ENCODE data around the gene NIPBL. TPM values are rescaled to one million over a fixed set of nuclear protein-coding genes. Genes with fewer than 3 reads are reported as not detected.
"Not testable (repeated sequence)": the region's sequence is repeated elsewhere in the genome, so short reads cannot be mapped to it uniquely, and the experiment has no call there.

Gene NIPBL
- total RNA-seq, 2 experiments from 2014 or later = 41.1 to 43.4 TPM

DNA sequence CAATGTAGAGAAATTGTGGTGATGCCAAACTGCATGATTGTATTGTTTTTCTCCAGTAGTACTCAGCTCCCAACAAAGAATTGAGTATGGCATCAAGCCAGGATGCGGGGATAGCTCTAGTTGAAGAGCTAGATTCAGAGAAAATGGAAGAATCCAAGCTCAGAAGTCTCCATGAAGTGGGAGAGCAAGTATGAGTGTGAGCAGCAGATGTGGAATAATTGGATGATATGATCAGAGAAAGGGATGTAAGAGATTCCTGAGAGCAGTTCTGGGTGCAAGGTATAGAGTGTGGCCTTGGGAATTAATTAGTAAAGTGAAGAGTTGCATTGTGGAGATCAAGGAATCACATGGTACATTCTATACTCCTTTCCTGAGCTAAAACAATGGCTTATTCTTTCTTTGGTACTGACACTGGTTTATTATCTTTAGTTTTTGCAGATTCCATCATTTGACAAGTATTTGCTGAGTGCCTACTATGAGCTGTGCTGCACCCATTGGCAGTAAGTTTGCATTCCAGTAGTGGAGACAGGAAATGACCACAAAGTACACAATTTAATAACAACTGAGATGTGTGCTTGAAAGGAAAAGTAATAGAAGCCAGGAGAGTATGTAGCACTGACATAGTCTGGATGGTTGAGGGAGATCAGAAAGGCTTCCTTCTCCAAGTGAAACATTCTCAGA is 195.5 kb downstream of the NIPBL start:
- CTCF ChIA-PET = interaction anchor here (0.5 kb wide), 1 partner anchor 254 kb away, joined by 5 read pairs; no protein-coding TSS in a partner anchor
- POLR2A ChIA-PET = no interaction called here

DNA sequence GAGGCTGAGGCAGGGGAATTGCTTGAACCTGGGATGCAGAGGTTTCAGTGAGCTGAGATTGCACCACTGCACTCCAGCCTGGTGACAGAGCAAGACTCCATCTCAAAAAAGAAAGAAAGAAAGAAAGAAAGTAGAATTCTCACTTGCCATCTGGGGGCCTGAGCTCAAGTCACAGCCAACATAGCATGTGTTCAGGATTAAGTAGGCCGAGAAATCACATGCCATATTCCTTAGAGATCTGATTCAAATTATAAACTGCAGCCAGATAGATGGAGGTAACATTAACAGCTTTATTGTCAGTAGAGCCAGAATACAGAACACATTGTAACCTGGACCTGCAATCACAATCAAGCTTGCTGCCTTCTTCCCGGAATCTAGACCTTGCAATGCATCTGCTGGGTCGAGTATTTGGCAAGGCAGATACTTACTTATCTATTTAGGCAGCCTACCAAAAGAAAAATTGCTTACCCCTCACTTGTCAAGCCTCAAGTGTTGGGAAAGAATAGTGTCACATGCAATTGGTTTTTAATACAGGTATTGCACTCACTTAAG is 198.9 kb downstream of the NIPBL start:
- POLR2A ChIA-PET = no interaction called here
- CTCF ChIA-PET = no interaction called here

DNA sequence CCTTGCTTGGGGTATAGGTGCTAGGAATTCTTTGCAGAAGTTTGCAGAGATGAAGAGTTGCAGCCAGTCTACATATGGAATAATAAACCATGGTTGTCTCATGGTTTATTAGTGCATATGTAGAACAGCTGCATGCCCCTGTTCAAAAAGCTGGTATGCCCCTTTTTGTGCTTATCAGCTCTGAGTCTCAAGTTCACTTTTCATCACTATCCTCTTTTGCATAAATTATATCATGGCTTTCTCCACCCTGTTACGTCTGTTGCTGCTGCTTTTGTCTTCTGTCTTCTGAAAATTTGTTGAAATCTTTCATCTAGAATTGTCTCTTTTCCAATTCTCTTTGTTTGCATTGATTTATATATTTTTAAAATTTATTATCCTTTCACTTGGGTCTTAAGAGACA is 200.6 kb downstream of the NIPBL start:
- ChIA-PET POLR2A (no interaction called here), CTCF (no interaction called here)

DNA sequence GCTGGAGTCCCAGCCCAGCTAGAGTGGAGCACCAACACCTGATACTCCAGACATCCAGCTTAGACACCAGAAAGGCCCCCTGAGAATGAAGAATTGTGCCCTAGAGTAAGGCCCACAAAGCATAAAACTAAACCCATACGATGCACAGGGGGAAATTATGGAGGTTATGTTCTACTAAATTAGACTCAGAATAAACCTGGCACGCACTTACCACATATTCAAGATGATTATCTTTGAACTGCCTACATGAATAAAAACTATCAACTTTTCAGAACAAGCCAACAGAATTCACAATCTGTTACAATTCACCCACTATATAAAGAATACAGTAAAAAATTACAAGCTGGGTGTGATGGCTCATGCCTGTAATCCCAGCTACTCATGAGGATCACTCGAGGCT is 204.1 kb downstream of the NIPBL start:
- POLR2A ChIA-PET = interaction anchor here (0.6 kb wide), 1 partner anchor 218 kb away, joined by 5 read pairs; no protein-coding TSS in a partner anchor
- CTCF ChIA-PET = interaction anchor here (0.6 kb wide), 1 partner anchor 53 kb away, joined by 3 read pairs; no protein-coding TSS in a partner anchor

DNA sequence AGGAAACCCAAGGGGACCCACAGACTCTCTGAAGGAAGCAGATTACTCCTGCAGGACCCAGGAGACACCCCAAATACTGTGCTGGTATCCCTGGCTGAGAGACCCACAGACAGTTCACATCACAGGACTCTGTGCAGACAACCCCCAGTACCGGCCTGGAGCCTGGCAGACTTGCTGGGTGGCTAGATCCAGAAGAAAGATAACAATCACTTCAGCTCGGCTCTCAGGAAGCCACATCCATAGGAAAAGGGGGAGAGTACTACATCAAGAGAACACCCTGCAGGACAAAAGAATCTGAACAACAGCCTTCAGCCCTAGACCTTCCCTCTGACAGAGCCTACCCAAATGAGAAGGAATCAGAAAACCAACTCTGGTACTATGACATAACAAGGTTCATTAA is 206.4 kb downstream of the NIPBL start:
- CTCF ChIA-PET, POLR2A ChIA-PET: not testable (repeated sequence)

DNA sequence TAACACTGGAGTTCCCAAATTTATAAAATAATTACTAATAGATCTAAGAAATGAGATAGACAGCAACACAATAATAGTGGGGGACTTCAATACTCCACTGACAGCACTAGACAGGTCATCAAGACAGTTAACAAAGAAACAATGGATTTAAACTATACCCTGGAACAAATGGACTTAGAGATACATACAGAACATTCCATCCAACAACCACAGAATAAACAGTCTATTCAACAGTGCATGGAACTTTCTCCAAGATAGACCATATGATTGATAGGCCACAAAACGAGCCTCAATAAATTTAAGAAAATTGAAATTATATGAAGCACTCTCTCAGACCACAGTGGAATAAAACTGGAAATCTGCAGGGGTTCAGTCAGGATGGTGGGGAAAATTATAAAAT is 209.5 kb downstream of the NIPBL start:
- CTCF ChIA-PET, POLR2A ChIA-PET: not testable (repeated sequence)

DNA sequence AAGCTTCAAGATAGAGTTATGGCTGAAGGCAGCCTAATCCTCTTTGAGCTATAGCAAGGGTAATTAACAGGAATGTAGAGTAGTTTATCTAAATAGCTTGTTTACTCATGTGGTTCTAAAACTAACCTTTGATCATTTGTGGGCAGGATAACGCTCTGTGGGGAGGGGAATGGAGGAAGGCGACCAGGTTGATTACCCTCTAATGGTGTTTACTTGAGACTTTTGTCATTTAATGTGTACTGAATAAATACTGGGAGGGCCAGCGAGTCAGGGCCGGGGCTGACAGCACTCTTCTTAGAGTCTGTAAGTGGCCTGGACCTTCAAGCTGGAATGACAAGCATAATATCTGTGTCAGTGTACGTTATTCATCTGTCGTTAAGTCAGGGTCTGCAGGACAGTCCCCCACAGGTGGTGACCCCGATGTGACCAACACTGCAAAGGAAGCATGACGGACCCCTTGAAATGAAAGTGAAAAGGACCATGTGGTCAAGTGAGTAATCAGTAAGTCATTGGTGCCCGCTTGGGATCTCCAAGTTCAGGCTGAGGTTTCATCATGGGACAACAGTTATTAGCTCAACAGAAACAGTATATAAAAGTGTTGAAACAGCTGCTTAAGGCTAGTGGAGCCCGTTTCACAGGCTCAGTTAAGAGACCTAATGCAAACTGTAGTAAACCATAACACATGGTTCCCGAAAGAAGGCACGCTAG is 210.1 kb downstream of the NIPBL start:
- ChIA-PET CTCF (no interaction called here), POLR2A (no interaction called here)

DNA sequence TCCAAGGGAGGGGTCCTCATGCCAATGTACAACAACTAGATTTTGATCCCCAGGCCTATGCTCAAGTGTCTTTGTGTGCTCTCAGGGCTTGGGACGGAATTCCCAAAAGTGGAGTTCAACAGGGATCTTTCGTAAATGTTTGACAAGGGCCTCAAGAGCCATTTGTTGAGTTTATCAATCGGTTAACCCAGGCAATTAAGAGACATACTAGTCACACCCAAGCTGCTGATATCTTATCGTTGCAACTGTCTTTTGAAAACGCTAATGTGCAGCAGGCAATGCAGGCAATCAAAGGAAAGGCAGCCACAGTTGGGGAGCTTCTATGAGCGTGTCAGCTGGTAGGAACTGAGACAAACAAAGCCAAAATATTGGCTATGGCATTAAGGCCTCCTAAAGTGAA is 211.4 kb downstream of the NIPBL start:
- POLR2A ChIA-PET = no interaction called here
- CTCF ChIA-PET = interaction anchor here (0.5 kb wide), 1 partner anchor 481 kb away, joined by 3 read pairs; the partner anchor contains the start of gene SLC1A3

DNA sequence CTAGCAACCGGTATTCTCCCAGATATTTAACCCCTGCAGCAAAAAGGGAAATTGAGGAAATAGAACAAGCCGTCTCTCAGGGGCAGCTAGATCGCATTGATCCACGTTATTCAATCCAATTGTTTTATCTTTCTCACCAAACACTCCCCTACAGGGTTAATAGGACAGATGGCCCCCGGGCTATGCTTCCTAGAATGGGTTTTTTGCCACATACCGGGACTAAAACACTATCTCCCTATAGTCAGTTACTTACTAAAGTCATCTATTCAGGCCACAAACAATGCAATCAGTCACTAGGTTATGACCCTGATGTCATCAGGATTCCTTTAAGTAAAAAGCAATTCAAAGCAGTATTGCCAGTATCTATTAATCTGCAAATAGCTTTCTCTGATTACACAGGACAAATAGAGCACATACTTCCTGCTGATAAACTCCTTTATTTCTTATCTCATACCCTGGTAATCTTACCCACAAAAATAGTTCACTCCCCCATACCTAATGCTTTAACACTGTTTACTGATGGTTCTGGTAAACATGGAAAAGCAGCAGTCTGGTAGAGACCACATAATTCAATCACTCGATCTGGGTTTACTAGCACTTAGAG is 213.7 kb downstream of the NIPBL start:
- POLR2A ChIA-PET = no interaction called here
- CTCF ChIA-PET = no interaction called here

DNA sequence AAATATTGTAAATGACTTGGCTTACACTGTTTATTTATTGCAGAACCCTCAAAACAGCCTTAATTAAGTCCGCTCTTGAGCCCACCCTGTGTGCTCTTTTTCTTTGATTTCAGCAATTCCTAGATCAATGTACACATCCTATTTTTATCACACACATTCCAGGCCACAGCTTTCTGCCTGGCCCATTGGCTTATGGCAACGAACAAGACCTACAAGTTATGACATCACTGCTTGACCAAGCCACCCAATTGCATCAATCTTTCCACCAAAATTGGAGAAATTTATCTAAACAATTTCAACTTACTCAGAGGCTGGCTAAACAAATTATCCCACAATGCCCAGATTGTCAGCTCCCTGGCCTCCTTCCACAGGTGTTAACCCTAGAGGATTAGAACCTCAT is 214.2 kb downstream of the NIPBL start:
- ChIA-PET POLR2A (no interaction called here), CTCF (no interaction called here)

DNA sequence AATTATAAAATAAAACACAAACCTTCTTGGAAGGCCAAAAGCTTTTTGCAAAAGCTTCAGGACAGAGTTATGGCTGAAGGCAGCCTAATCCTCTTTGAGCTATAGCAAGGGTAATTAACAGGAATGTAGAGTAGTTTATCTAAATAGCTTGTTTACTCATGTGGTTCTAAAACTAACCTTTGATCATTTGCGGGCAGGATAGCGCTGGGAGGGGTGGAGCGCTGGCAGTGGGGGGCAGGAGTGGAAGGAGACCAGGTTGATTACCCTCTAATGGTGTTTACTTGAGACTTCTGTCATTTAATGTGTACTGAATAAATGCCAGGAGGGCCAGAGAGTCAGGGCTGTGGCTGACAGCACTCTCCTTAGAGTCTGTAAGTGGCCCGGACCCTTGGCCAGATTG is 217.2 kb downstream of the NIPBL start:
- POLR2A ChIA-PET, CTCF ChIA-PET: not testable (repeated sequence)

DNA sequence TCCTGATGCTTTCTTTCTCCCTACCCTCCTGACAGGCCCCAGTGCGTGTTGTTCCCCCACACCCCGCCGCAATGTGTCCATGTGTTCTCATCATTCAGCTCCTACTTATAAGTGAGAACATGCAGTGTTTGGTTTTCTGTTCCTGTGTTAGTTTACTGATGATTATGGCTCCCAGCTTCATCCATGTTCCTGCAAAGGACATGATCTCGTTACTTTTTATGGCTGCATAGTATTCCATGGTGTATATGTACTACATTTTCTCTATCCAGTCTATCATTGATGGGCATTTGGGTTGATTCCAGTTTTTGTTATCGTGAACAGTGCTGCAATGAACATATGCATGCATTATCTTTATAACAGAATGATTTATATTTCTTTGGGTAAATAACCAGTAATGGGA is 222.7 kb downstream of the NIPBL start:
- CTCF ChIA-PET, POLR2A ChIA-PET: not testable (repeated sequence)

DNA sequence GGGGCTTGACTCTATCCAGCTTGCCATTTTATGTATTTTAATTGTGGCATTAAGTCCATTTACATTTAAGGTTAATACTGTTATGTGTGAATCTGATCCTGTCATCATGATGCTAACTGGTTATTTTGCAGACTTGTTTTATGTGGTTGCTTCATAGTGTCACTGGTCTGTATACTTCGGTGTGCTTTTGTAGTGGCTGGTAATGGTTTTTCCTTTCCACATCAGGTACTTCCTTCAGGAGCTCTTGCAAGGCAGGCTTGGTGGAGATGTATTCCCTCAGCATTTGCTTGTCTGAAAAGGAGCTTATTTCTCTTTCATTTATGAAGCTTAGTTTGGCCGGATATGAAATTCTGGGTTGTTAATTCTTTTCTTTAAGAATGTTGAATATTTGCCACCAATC is 226.7 kb downstream of the NIPBL start:
- CTCF ChIA-PET = no interaction called here
- POLR2A ChIA-PET = no interaction called here

DNA sequence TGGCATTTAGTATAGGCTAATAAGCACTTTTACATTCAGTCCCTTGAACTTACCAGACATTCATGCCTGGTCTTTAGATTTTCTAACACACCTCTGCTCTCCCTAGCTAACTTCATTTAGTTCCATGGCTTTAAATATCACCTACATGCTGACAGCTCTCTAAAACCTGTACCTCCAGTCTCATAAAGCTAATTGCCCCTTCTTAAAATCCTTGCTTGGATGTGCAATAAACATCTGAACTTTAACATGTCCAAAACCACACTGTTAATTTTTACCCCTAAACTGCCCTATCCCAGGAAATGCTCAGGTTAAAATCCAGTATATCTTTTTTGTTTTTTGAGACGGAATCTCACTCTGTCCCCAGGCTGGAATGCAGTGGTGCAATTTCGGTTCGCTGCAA is 232.8 kb downstream of the NIPBL start:
- ChIA-PET CTCF (no interaction called here), POLR2A (no interaction called here)

DNA sequence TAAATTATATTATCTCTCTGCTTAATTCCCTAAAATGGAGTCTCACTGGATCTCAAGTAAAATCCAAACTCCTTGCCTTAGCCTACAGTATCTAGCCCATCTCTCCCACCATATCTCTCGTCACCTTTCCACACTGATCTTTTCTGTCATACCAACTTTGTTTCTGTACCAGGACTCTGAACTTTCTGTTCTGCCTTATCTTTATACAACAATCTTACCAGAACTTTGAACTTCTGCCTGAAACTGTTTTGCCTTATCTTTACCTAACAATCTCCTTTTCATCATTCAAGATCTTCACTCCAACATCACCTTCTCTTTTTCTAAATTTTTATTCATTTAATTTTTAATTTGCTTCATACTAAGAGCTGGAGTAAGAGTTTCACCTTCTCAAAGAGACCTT is 233.6 kb downstream of the NIPBL start:
- POLR2A ChIA-PET = no interaction called here
- CTCF ChIA-PET = no interaction called here

DNA sequence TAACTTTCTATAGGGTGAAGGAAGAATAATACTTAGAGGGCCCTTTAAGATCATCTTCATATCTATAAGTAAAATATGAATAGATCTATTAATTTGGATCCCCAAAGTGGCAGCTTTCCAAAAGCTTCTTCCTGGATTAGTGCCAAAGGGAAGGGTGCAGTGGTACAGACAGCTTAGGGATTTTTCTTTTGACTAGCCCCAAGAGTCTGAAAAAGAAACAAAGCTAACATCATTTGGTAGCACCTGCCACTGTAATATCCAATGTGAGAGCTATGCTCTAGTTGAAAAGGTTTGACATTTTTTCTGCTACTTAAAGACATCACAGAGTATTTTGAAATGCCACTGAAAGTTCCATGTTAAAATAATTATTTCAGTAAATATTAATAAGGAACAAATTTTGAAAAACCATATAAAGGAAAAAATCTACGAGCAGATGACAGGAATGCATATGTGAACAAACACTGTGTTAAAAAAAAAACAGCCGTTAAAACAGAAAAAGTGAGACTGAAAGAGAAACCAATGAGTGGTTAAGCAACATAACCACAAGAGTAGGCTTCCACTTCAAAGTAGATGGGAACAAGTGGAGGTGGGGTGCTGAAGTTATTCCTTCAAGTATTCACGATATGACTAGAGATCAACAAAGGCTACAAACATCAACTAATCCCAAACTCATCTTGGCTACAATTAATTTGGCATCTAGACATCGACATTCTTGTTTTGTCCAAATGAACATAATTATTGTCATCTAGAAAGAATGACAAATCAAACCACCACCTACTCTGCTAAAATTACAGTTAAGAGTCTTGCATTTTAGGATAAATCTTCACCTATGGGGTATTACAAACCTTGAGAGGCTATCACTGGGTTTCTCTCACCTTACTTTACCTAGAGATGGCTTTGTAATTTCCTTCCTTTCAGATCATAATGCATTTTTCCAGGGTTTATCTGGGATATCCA is 235.1 kb downstream of the NIPBL start:
- CTCF ChIA-PET = interaction anchor here (0.6 kb wide), 1 partner anchor 43 kb away, joined by 3 read pairs; no protein-coding TSS in a partner anchor
- POLR2A ChIA-PET = interaction anchor here (0.6 kb wide), 1 partner anchor 87 kb away, joined by 3 read pairs; no protein-coding TSS in a partner anchor

DNA sequence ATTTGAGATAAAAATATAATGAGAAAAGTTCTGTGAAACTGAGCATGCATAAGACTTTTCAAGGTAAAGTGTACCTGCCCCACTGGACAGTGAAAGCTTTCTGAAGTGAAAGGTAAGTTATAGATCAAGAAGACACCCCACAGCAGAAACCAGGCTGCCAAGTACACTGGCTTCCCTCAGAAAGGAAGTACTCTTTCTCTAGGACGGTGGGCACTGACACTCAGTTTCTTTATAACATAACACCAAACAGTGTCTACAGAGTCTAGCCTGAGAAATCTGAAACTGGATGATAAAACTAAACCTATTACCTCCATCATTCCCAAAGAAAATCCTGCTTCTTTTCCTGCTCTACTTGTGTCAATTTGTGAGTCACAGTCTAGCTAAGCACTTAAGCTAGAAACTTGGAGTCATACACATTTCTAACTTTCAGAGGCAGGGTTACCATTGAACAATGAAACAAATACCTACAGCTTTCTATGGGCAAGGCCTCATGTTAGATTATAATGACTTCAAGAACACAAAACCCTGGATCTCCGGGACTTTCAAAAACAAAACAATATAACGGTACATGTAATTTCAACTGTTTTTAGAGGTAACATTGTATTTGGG is 235.9 kb downstream of the NIPBL start:
- ChIA-PET CTCF (no interaction called here), POLR2A (interaction anchor here (0.6 kb wide), 1 partner anchor 86 kb away, joined by 3 read pairs; no protein-coding TSS in a partner anchor)
